Upper lobe of right lung (tissue), 1 donor: ENCODE data around the gene DNAH10. TPM values are rescaled to one million over a fixed set of nuclear protein-coding genes. Genes with fewer than 3 reads are reported as not detected.

Source experiments
- ATAC-seq: fragments of 200-7000 bp; cut with Tn5 transposase; one replicate; pipeline ENCODE4 v1.9.1; 2020; ENCODE audit warnings: mild to moderate bottlenecking, moderate library complexity
- DNase-seq: peaks from one replicate; pipeline ENCODE4 v3.0.0-alpha.2; 2020
- H3K27ac ChIP-seq: fragments of 200-600 bp; one replicate; pipeline ENCODE4 v1.8.0; 2022
- H3K27me3 ChIP-seq: fragments of 200-600 bp; one replicate; pipeline ENCODE4 v1.8.0; 2022; ENCODE audit warnings: mild to moderate bottlenecking
- H3K36me3 ChIP-seq: fragments of 200-600 bp; one replicate; pipeline ENCODE4 v1.8.0; 2022
- H3K4me1 ChIP-seq: fragments of 200-600 bp; one replicate; pipeline ENCODE4 v1.8.0; 2022
- H3K4me3 ChIP-seq: fragments of 200-600 bp; one replicate; pipeline ENCODE4 v1.8.0; 2022; ENCODE audit warnings: mild to moderate bottlenecking
- H3K9me3 ChIP-seq: fragments of 200-600 bp; one replicate; pipeline ENCODE4 v1.8.0; 2022
- intact Hi-C: fragments of 100-400 bp; cut with DNase I; formaldehyde crosslinking; loops from one replicate; pipeline ENCODE4 v1.11.0; 2022
- total RNA-seq: library from RNA; stranded (reverse); fragmentation: NEBNext Ultra II Directional; extraction: Animal tissue kit (Norgen Biotek cat#: 25700); gene quantifications from one replicate; pipeline ENCODE4 v1.2.1, GENCODE V29; 2021
- TF ChIP-seq, protein P1 (sequence below): fragments of 200-600 bp; IDR thresholded peaks from one replicate; pipeline ENCODE4 v1.8.0; 2022; ENCODE audit warnings: antibody characterized with exemption
- donor health status: DM: no; HTN: yes; CAD: no; lungs with severe emphysema.

Gene DNAH10
- total RNA-seq, 1 donor from 2014 or later: 0.23 TPM

GRCh38 chr12:123963821-123964220, 201.7 kb downstream of the DNAH10 start:
- Histone ChIP-seq H3K27ac (no peak overlapping the region), H3K27me3 (no peaks in the 10 kb centered on the region)

GRCh38 chr12:123965382-123965781, 203.3 kb downstream of the DNAH10 start:
- intact Hi-C loops: no loop called here
- TF ChIP-seq, protein P1, sequence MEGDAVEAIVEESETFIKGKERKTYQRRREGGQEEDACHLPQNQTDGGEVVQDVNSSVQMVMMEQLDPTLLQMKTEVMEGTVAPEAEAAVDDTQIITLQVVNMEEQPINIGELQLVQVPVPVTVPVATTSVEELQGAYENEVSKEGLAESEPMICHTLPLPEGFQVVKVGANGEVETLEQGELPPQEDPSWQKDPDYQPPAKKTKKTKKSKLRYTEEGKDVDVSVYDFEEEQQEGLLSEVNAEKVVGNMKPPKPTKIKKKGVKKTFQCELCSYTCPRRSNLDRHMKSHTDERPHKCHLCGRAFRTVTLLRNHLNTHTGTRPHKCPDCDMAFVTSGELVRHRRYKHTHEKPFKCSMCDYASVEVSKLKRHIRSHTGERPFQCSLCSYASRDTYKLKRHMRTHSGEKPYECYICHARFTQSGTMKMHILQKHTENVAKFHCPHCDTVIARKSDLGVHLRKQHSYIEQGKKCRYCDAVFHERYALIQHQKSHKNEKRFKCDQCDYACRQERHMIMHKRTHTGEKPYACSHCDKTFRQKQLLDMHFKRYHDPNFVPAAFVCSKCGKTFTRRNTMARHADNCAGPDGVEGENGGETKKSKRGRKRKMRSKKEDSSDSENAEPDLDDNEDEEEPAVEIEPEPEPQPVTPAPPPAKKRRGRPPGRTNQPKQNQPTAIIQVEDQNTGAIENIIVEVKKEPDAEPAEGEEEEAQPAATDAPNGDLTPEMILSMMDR: no peak
- H3K27me3 ChIP-seq: no peaks in the 10 kb centered on the region
- no peak overlapping the region for H3K27ac ChIP-seq
- DNase-seq (no peak), ATAC-seq (no peak)
- no peaks in the 10 kb centered on the region for H3K36me3 ChIP-seq
- no peaks in the 10 kb centered on the region for H3K9me3 ChIP-seq
- peaks cover 14% of the 10 kb centered on the region for H3K4me1 ChIP-seq
- no peak overlapping the region for H3K4me3 ChIP-seq

More at GRCh38 chr12:123963821-123964220, 201.7 kb downstream of the DNAH10 start:
- no peaks in the 10 kb centered on the region for H3K9me3 ChIP-seq
- no peak for ATAC-seq
- intact Hi-C loops: no loop called here
- DNase-seq: no peak
- H3K36me3 ChIP-seq: no peaks in the 10 kb centered on the region
- peaks cover 8% of the 10 kb centered on the region for H3K4me1 ChIP-seq
- H3K4me3 ChIP-seq: no peak overlapping the region
- TF ChIP-seq, protein P1: no peak

DNA sequence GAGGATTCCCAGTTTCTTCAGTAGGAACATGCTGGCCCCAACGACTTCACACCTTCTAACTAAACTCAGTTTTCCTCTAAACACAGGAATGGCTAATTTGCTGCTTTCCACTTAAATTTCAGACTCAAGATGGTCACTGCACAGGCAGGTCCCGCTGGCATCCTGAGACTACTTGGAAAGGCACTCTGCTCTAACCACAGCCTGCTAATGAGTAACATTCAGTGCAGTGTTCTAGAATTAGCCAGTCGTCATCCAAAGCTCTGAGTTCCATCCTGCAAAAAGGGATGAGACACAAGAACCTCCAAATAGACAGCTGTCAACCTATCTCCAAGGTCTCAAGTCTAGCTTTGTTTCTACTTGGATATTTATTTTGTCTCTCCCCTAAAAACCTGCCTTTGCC, 204.5 kb downstream of the DNAH10 start:
- Histone ChIP-seq H3K4me3 (no peak overlapping the region), H3K9me3 (no peaks in the 10 kb centered on the region), H3K27me3 (no peaks in the 10 kb centered on the region), H3K27ac (no peak overlapping the region), H3K4me1 (peaks cover 20% of the 10 kb centered on the region), H3K36me3 (no peaks in the 10 kb centered on the region)
- TF ChIP-seq, protein P1: no peak
- intact Hi-C loops: no loop called here
- DNase-seq (no peak), ATAC-seq (peak; percentile 51)

DNA sequence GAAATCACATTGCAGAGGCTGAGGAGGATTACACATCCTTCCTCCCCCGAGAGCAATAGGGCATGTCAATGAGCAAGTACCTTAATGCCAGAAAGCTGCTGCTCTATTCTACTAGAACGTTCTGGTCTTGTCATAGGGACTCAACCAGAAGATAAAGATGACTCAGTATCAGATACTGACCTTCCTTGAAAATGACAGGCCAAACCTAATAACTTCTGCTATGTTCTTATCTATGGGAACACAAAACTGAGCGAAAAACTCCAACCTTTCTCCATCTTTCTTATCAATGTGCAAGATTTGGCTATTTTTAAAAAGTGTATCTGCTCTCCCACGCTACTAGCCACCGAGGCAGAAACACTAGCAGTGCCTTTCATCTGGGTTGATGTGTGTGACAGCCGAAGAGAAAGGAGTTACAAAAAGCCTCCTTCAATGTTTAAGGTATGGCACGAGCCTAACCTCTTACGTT, 205.1 kb downstream of the DNAH10 start:
- Histone ChIP-seq H3K36me3 (no peaks in the 10 kb centered on the region), H3K4me3 (no peak overlapping the region), H3K27me3 (no peaks in the 10 kb centered on the region), H3K4me1 (peaks cover 20% of the 10 kb centered on the region), H3K27ac (no peak overlapping the region), H3K9me3 (no peaks in the 10 kb centered on the region)
- intact Hi-C loops: no loop called here
- ATAC-seq (no peak), DNase-seq (no peak)
- TF ChIP-seq, protein P1: no peak

GRCh38 chr12:123971449-123971769, 209.3 kb downstream of the DNAH10 start:
- no peak for DNase-seq
- H3K4me3 ChIP-seq: peak overlapping the region; percentile 78
- ATAC-seq: no peak
- peak overlapping the region; percentile 93 for H3K27ac ChIP-seq
- peaks cover 3% of the 10 kb centered on the region for H3K36me3 ChIP-seq
- TF ChIP-seq, protein P1: no peak
- H3K4me1 ChIP-seq: peaks cover 30% of the 10 kb centered on the region
- no peaks in the 10 kb centered on the region for H3K27me3 ChIP-seq
- H3K9me3 ChIP-seq: no peaks in the 10 kb centered on the region
- intact Hi-C loops: no loop called here
